ENCODE results near the gene MGAT4B. TPM values are rescaled to one million over a fixed set of nuclear protein-coding genes. Genes with fewer than 3 reads are reported as not detected.
A peak's percentile ranks its signal among the peaks of the same experiment; 100 is the strongest.

MGAT4B gene
- total RNA-seq, 1 experiment from 2014 or later: 613 TPM

GRCh38 chr5:179812997-179813607, 6.4 kb upstream of the MGAT4B start:
- H3K27ac Mint-ChIP-seq (ENCODE audit: unreplicated experiment): no peak overlapping the region
- intact Hi-C loops (cut with micrococcal nuclease; ENCODE audit: unreplicated experiment): no loop called here

GRCh38 chr5:179812135-179812825, 5.6 kb upstream of the MGAT4B start:
- no TSS peak for BruUV-seq (replicated peaks)
- H3K27ac Mint-ChIP-seq (ENCODE audit: unreplicated experiment): no peak overlapping the region
- CTCF ChIA-PET: no interaction called here
- intact Hi-C loops (cut with micrococcal nuclease; ENCODE audit: unreplicated experiment): no loop called here
- no peaks in the 10 kb centered on the region for H3K9me3 Mint-ChIP-seq (ENCODE audit: low read depth, unreplicated experiment)
- TF ChIP-seq CTCF (IDR thresholded peaks at IDR 0.05; ENCODE audit: unreplicated experiment): no peak
- no peaks in the 10 kb centered on the region for H3K4me1 Mint-ChIP-seq (ENCODE audit: low read depth, unreplicated experiment)
- DNase-seq: no peak
- H3K4me3 Mint-ChIP-seq (ENCODE audit: low read depth, unreplicated experiment): no peak overlapping the region
- peaks cover 78% of the 10 kb centered on the region for H3K36me3 Mint-ChIP-seq (ENCODE audit: insufficient read depth, unreplicated experiment)
- H3K27me3 Mint-ChIP-seq (ENCODE audit: unreplicated experiment): no peaks in the 10 kb centered on the region

More at GRCh38 chr5:179812997-179813607, 6.4 kb upstream of the MGAT4B start:
- H3K4me3 Mint-ChIP-seq (ENCODE audit: low read depth, unreplicated experiment): no peak overlapping the region
- no TSS peak for BruUV-seq (replicated peaks)
- H3K4me1 Mint-ChIP-seq (ENCODE audit: low read depth, unreplicated experiment): peaks cover 7% of the 10 kb centered on the region
- no peaks in the 10 kb centered on the region for H3K27me3 Mint-ChIP-seq (ENCODE audit: unreplicated experiment)
- no peaks in the 10 kb centered on the region for H3K9me3 Mint-ChIP-seq (ENCODE audit: low read depth, unreplicated experiment)
- peaks cover 78% of the 10 kb centered on the region for H3K36me3 Mint-ChIP-seq (ENCODE audit: insufficient read depth, unreplicated experiment)
- TF ChIP-seq CTCF (IDR thresholded peaks at IDR 0.05; ENCODE audit: unreplicated experiment): no peak
- DNase-seq: no peak
- CTCF ChIA-PET: interaction anchor here (0.6 kb wide), 1 partner anchor 887 kb away, joined by 5 read pairs; no protein-coding TSS in a partner anchor

DNA sequence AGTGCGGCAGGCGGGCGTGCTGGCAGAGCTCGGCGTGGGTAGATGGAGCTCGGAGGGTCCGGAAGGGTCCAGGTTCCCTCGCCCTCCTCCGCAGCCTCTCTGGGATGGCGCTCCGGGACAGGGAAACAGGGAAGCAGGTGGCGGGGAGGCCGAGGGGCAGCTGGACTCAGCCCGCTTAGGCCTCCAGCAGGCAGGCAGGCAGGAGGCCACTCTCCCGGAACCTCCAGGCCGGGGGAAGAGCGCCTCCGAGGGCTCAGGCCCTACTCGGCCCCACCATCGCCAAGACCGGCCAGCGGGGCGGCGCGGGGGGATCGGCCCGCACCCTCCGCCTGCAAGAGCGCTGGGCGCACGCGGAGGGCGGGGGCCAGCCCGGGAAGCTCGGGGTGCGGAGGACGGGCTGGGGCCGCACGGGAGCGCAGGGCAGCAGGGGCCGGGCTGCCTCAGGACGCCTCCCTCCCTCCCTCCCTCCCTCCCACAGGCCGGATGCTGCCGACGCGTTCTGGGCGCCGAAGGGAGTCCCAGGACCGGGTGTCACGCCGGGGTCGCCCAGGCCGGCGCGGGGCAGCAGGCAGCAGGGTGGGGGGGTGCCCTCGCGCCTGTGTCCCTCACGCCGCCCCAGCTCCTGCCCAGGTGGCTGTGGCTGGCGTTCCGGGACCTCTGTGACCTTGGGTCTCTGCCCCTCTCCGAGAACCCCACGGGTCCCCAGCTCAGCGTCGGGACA, 977 bp downstream of the MGAT4B start:
- intact Hi-C loops (cut with micrococcal nuclease; ENCODE audit: unreplicated experiment): loop anchor here (2.0 kb wide), 1 partner anchor 15 kb away; the partner anchor contains the start of gene SQSTM1
- H3K27me3 Mint-ChIP-seq (ENCODE audit: unreplicated experiment): no peaks in the 10 kb centered on the region
- CTCF ChIA-PET: interaction anchor here (0.5 kb wide), 1 partner anchor 58 kb away, joined by 4 read pairs; no protein-coding TSS in a partner anchor
- H3K27ac Mint-ChIP-seq (ENCODE audit: unreplicated experiment): peak overlapping the region; percentile 93
- TF ChIP-seq CTCF (IDR thresholded peaks at IDR 0.05; ENCODE audit: unreplicated experiment): no peak
- H3K9me3 Mint-ChIP-seq (ENCODE audit: low read depth, unreplicated experiment): no peaks in the 10 kb centered on the region
- peak overlapping the region; percentile 95 for H3K4me3 Mint-ChIP-seq (ENCODE audit: low read depth, unreplicated experiment)
- no peak for DNase-seq
- peaks cover 26% of the 10 kb centered on the region for H3K4me1 Mint-ChIP-seq (ENCODE audit: low read depth, unreplicated experiment)
- peaks cover 88% of the 10 kb centered on the region for H3K36me3 Mint-ChIP-seq (ENCODE audit: insufficient read depth, unreplicated experiment)
- BruUV-seq (replicated peaks): no TSS peak

DNA sequence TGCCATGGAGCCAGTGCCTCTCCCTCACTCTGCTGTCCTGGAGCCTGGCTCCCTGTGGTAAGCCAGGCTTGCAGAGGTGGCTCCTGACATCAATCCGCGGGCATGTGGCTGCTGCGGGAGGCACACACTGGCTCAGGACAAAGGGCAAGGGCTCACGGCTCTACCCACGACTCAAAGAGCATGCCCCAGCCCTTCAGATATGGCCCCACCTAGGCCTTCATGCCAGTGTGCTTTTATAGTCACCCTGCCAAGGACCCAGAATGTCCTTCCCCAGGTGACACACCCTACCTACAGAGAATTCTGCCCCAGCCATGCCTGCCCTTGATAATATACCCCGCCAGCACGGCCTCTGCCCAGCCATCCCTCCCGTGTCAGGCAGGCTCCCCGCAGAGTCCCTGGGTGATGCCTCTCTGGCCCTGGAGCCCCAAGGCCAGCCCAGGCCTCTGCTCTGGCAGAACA, 1.6 kb downstream of the MGAT4B start:
- intact Hi-C loops (cut with micrococcal nuclease; ENCODE audit: unreplicated experiment): loop anchor here (2.0 kb wide), 1 partner anchor 16 kb away; the partner anchor contains the start of gene SQSTM1
- DNase-seq: no peak
- Mint-ChIP-seq H3K27ac (ENCODE audit: unreplicated experiment) (peak overlapping the region; percentile 93), H3K36me3 (ENCODE audit: insufficient read depth, unreplicated experiment) (peaks cover 88% of the 10 kb centered on the region), H3K4me3 (ENCODE audit: low read depth, unreplicated experiment) (peak overlapping the region; percentile 95), H3K9me3 (ENCODE audit: low read depth, unreplicated experiment) (no peaks in the 10 kb centered on the region), H3K27me3 (ENCODE audit: unreplicated experiment) (no peaks in the 10 kb centered on the region), H3K4me1 (ENCODE audit: low read depth, unreplicated experiment) (peaks cover 26% of the 10 kb centered on the region)
- TSS peak; percentile 30 for BruUV-seq (replicated peaks)
- CTCF ChIA-PET: no interaction called here
- TF ChIP-seq CTCF (IDR thresholded peaks at IDR 0.05; ENCODE audit: unreplicated experiment): no peak
